ENCODE measurements around the gene C19orf44.
"Not testable (repeated sequence)": the region's sequence is repeated elsewhere in the genome, so short reads cannot be mapped to it uniquely, and the experiment has no call there.

The C19orf44 gene

DNA sequence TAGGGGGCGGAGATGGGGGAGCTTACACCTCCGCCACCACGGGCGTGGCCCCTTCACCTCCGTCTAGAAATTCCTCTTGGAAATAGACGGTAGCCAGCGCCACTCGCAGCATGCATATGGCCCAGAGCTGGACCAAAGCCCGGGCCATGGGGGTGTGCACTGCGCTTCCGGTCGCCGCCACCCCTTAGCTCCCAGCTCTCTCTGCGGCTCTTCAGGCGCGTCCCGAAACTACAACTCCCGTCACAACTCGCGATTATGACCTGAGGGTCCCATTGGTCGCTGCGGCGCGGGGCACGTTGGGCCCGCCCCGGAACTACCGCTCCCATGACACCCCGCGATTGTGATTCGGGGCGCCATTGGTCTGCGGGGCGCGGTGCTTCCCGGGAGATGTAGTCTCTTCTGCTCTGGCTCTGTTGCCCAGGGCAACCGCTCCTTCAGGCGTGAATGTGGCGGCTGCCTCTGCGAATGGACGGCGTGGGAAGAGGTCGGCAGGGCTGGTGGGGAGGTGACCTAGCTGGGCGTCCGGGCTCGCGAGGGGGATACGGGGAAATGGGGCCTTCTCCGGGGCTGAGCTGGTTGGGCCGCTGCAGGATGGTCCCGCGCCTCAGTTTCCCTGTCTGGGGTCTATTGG is at the start of gene C19orf44, which contains the start of gene CALR3:
TSS of gene C19orf44 (plus strand) at position 413 of the 631 bp plus-strand sequence. CDS start 4,399 bp downstream, outside the sequence.
TSS of gene CALR3 (minus strand) at position 186 of the 631 bp plus-strand sequence. CDS start at position 148, 38 bp downstream.
- DNase-seq = peak; percentile 97

DNA sequence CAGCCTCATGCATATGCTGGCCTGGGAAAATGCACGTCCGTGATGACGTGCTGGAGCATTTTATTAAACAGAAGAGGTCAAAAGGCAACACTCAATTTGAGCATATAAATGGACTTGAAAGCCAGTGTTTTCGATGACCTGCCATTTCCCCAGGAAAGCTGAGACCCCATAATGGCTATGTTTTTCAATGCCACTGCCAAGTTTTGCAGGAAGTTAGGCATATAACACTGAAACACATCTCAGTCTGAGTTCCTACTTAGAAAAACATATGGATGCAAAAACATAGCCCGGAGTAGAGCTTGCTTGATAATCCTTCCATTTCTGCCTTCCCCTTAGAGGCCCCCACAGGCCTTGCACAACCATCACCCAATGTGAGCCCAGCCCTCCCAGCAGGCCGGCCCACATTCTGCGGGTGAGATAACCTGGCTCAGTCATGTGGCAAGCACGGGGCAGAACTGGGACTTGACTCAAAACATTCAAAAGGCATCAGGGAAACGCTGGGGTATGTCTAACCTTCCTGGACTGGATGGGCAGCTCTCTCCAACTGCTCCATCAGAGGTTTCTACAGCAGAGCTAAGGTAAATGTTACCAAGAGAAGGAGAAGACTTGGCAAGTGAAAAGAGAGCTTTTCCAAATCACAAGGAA is 49.3 kb upstream of the C19orf44 start:
- peak; percentile 66 for DNase-seq

DNA sequence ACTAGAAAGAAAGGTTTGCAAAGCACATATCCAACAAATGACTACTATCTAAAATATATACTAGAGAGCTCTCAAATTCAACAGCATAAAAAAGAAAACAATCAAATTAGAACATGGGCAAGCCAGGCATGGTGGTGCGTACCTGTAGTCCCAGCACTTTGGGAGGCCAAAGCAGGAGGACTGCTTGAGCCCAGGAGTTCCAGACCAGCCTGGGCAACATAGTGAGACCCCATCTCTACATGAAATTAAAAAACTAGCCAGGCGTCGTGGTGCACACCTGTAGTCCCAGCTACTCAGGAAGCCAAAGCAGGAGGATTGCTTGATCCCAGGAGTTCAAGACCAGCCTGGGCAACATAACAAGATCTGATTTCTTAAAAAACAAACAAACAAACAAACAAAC is 47.3 kb upstream of the C19orf44 start:
- DNase-seq = not testable (repeated sequence)

DNA sequence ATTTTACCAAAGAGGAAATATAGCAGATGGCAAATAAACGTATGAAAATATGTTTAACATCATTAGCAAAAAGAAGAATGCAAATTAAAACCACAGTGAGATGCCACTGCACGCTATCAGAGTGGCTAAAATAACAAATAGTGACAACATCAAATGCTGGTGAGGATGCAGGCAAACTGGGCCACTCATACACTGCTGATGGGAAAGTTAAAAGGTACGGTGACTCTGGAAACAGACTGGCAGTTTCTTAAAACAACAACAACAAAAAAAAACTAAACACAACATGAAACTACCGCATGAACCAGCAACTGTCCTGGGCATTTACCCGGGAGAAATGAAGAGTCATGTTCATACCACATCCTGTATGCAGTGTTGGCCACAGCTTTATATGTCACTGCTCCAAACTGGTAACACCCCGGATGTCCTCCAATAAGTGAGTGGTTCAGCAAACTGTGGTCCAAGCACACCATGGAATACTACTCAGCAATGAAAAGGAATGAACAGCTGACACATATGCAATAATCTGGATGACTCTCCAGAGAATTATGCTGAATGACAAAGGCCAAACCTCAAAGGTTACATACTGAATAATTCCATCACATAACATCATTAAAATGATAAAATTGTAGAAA is 46.7 kb upstream of the C19orf44 start:
- no peak for DNase-seq

DNA sequence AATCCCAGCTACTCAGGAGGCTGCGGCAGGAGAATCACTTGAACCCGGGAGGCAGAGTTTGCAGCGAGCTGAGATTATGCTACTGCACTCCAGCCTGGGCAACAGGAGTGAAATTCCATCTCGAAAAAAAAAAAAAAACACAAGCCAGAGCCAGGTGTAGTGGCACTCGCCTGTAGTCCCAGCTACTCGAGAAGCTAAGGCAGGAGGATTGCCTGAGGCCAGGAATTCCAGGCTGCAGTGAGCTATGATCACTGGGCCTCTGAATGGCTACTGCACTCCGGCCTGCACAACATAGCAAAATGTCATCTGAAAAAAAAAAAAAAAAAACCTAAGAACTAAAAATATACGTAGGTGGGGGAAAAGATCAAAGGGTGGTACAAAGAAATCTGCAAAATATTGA is 43.9 kb upstream of the C19orf44 start:
- no peak for DNase-seq

DNA sequence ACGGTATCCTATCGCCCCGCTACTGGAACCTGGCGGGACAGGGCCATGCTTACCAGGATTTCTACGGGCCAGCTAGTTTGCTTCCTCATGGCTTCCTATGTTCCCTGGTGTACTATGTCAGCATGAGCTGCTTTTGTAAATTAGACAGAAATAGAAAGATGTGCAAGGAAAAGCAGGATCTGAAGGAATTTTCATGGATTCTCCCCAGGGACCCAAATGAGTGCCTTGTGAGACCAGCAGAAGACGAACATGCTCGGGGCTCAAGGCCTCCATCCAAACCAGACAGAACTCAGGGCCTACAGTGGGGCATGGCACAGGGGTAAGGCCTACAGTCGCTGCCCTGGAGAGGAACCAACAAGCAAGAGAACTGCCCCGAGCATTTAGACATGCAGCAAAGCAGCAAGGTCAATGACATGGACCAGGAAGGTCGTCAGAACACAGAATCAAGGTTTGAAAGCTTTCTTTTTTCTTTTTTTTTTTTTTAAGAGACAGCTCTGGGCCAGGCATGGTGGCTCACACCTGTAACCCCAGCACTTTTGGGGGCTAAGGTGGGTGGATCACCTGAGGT is 41.8 kb upstream of the C19orf44 start:
- DNase-seq = no peak

DNA sequence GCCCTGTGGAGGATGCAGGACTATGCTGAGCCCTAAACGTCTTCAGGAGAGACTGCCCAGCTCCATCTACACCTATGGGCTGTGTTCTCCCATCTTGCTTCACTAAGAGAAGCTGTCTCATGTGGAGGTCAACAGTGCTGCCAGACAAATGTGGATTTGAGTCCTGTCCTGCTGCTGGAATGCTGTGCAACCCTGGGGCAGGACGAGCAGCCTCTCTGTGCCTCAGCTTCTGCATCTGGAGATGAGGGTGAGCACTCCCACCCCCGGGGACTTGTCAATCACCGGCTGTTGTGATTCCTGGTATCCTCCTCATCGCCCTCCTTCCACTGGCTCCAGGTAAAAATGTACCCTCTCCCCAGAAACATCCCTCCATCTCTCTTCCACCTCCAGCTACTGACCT is 40.7 kb upstream of the C19orf44 start:
- DNase-seq = no peak

DNA sequence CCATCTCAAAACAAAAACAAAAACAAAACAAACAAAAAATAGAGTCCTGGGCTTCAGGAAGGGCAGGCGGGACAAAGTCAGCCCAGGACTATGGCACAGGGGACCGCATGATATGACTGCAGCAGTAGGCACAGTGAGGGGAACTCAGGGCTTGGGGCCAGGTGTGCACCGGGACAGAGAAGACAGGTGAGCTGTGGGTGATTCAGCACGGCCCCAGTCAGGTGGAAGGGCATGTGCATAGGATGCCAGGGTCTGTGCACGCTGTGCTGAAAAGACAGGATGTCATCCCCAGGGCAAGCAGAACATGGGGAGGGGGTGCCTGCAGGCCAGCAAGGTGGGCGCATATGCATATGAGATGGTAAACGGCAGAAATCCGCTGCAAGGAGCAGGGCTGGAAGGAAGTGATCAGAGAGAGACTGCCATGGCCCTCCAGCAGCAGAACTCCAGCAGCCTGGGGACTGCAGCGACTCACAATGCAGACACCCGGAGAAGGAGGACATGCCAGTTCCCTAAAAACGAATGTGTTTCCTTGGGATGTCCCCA is 39.5 kb upstream of the C19orf44 start:
- no peak for DNase-seq

DNA sequence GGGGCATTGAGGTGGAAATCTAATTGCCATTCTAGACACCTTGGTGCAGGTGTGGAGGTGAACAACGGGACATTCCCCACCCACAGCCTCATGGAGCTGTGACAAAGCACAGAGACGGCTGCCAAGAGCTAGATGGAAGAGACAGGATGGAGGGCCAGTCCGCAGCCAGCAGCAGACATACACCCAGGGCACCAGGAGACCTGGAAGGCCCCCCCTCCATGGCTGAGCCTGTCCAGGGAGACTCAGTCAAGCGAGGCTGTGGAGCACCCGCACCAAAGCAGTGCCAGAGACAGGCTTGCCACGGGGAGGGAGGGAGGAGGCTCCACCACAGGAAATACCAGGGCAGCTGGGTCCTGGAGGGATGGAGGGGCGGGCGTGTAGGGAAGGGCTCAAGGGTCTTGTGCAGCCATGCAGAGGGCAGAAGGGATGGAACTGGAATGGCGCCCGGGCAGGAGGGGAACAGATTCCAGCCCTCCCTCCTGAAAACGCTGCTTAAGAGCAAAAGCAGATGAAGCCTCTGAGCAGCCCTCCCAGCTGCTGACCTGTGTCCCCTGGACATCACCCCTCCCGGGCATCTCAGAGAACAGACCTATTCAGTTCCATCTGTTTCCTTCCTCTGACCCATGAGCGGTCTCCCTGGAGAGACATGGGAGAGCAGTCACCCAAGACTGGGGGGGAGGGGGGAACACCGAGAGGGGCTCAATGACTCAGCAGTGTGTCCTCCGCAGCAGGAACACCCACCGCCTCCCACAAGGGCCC is 38.8 kb upstream of the C19orf44 start:
- no peak for DNase-seq

DNA sequence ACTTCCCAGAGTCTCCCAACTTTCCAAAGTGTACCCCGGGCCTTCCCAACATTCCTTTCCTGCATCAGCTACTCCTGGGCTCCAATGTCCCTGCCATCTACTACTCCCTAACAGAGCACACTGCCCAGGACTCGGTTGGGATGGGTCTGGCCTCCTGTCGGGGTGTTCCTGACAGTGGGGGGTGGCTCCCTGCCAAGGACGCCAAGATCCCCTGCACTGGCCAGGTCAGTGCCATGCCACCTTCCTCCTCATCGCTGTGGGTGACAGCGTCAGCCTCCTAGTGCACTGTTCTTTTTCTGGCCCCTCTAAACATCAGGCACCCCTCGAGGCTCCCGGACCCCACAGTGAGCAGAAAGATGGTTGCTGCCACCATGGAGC is 38.3 kb upstream of the C19orf44 start:
- no peak for DNase-seq

DNA sequence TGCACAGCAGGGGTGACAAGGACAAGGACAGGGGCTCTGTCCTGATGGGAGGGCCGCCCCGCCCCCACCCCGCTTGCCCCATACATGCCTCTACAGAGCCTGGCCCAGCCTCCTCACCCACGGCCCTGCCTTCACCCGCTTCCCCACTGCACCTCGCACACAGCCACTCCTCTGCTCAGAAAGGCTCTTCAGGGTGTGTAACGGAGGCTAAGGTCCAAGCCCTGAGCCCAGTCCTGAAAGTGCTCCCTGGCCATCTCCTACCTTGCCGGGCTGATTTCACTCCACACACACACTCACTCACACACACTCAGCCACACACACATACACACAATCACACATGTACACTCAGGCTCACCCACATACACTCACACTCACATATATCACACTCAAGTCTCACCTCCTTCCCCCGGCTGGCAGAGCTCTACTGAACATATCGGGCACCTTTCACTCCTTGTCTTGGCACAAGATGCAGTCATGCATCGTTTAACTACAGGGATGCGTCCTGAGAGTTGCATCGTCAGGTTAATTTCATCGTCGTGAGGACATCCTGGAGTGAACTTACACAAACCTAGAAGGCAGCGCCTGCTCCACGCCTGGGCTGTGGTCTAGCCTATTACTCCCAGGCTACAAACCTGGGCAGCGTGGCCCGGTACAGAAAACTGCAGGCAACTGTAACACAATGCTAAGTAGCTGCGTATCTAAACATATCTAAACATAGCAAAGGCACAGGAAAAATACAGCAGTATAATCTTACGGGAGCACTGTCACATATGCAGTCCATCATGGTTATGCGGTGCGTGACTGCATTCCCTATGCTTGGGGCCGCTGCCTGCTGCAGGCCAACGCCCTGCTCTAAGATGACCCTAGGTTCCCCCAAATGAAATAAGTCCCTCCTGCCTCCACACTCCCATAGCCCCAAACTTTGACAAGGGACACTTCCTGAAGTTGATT is 37.5 kb upstream of the C19orf44 start:
- no peak for DNase-seq

DNA sequence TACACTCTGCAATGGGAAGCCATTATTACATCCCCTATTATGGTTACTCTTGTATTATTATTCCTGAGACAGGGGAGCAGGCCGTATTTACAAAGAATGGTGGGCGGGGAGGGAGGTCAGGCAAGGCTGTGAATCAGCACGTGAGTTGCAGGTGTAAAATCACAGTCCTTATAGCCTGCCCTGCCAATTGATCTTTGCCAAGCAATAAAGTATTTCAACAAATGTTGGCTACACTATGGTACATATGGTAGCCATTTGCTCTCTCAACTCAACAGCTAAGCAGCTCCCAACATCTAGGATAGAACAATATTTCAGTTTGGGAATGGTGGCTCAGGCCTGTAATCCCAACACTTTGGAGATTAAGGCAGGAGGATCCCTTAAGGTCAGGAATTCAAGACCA is 36.5 kb upstream of the C19orf44 start:
- DNase-seq = no peak

DNA sequence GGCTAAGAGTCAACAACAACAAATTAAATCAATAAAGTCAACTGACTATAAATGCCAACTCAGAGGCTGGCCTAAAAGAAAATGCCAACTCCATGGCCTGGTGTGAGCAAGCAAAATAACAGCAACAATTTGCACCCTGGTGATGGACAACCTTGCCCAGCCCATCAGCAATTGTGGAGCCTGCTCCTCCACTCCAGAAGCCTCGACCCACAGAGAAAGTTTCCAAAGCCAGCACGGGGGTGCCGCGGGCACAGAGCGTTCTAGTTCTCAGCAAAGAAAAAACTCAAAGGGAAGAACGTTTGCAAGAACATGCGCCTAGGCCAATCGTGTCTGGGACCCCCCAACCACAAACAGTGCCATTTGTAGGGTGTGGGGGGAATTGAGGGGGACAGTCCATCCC is 35.7 kb upstream of the C19orf44 start:
- no peak for DNase-seq

DNA sequence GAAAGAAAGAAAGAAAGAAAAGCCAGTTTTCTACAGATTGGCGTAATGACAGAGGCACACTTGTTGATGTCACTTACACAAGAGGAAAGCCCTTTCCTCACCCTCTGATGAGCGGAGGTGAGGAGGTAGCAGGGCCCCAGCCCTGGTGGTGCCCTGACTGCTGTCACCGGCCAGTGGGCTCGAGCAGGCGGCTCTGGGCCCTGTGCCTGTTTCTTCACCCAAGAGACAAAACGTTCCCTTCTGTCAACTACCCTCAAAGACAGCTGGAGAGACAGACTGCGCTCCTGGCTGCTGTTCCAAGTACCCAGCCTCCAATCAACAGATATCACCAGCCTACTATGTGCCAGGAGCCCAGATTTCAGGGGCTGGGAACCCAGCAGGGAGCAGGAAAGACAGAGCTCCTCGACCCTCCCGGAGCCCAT is 34.6 kb upstream of the C19orf44 start:
- DNase-seq = no peak

DNA sequence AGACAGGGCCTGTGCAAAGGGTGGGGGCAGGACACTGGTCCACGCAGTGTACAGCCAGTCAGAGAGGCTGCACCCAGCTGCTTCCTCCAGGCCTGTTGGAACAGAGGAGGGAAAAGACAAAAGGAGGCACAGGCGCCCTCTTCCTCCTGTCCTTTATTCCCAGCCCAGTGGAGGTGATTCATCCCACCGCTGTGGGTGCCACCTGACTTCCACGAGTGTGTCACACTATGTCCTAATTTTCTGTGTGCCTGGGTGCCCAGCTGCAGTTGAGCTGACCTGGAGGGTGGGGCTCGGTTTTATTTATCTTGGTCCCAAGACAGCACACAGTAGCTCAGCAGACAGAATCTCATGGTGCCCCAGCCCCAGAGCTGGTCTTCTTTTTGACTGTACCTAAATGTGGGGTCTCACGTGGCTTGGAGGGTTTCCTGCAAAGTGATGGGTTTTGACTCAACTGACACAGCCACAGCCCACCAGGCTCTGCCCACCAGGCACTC is 33.4 kb upstream of the C19orf44 start:
- DNase-seq = no peak

DNA sequence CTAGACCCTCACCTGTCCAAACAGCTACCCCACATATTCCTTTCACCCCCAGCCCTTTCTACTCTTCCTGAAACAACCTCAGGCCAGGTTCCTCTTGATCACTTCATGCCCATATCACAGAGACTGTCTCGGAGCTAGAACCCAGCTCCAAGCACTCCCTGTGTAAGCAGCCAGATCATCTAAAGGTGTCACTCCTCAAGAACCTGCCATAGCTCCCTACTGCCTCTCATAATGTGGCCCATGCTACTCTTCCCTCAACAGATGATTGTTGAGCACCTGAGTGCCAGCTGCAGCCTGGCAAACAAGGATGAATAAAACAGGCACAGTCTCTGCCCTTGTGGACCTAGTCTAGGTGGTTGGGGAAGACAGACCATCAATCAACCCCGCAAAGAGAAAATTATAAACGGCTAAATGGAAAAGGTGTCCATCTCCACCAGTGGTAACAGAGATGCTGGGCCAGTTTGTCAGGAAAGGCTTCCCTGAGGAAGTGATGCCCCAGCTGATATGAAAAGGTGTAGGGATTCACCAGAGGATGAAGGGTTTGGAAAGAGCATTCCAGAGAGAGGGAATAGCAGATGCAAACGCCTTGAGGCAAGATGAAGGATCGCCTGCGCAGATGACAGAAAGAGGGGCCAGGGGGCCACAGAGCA is 32.7 kb upstream of the C19orf44 start:
- DNase-seq = no peak

DNA sequence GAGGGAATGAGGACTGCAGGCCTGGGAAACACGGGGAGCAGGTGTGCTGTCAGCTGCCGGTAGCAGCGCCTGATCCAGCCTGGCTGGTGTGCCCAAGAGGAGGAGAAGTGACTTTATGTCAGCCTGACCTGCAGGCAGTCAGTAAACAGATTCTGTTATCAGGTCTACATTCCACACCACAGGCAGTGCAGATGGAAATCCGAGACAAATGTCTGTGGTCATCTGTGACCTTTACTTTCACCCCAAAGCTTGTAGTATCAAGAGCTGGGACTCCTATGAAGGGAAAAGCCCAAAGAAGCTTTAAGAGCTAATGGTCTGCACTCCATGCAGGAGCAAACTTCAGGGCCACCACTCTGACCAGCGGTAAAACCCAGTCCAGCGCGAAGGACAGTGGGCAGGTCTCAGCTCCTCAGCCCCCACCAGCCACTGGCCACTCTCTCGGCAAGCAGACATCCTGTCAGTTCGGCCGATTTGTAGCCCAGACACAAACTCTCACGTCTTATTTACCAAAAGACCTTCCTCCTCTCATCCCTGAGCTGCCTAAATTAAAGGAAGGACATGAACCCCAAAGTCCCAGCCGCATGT is 32.1 kb upstream of the C19orf44 start:
- no peak for DNase-seq

DNA sequence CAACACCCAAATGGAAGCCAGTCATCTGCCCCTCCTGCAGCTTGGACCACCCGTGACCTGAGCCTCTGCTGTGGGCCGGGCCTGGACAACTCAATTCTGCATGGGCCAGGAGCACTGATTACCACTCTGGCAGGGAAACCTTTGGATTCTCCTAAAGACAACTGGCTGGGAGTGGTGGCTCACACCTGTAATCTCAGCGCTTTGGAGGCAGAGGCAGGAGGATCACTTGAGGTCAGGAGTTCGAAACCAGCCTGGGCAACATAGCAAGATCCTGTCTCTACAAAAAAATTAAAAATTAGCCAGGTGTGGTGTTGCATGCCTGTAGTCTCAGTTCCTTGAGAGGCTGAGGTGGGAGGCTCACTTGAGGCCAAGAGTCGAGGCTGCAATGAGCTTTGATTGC is 31.0 kb upstream of the C19orf44 start:
- DNase-seq = no peak

DNA sequence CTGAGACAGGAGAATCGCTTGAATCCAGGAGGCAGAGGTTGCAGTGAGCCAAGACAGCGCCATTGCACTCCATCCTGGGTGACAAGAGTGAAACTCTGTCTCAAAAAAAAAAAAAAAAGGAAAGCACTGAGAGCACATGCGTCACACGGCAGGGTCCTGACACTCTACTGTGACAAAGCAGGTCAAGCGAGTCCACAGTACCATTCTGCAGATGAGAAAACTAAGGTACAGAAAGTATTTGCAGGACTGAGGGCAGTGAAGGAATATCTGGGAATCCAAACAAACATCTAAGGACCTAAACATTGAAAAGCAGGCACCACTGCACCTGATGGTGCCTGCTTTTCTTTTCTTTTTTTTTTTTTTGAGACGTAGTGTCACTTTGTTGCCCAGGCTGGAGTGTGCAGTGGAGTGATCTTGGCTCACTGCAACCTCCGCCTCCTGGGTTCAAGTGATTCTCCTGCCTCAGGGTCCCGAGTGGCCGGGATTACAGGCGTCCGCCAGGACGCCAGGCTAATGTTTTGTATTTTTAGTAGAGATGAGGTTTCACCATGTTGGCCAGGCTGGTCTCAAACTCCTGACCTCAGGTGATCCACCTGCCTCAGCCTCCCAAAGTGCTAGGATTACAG is 29.3 kb upstream of the C19orf44 start:
- DNase-seq = not testable (repeated sequence)

DNA sequence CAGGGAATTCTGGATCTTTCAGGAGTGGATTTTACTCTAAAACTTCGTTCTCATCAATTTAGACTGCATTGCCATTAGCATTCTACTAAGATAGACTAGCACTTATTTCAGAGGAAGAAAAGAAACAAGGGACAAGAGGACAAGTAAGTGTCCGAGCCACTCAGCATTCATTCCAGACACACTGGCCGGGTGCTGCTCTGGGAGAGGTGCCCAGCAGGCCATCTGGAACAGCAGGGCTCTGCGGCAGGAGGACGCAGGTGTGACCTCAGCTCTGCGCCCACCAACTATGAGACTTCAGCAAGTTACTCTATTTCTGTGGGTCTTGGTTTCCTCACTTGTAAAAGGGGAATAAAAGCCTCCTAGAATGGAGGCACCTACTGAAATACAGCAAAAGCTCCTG is 28.6 kb upstream of the C19orf44 start:
- no peak for DNase-seq
